PC-3 (cell line): ENCODE results near the gene ZFPM1.

Source experiments
- CTCF ChIP-seq: fragments of 300-600 bp; sonication (generic); conservative IDR thresholded peaks from 2 replicates; pipeline ENCODE4 v1.5.1; 2017; ENCODE audit warnings: antibody characterized with exemption, low read depth, mild to moderate bottlenecking, low read length
- EZH2 ChIP-seq: fragments of 300-600 bp; sonication (generic); IDR thresholded peaks from one replicate; pipeline ENCODE4 v1.6.1; 2017; ENCODE audit warnings: antibody characterized with exemption, mild to moderate bottlenecking, low read length; ENCODE audit not compliant: unreplicated experiment
- EZH2phosphoT487 ChIP-seq: fragments of 300-600 bp; sonication (generic); IDR thresholded peaks from 2 replicates; pipeline ENCODE4 v1.6.1; 2018; ENCODE audit warnings: mild to moderate bottlenecking, antibody characterized with exemption, low read length, borderline replicate concordance

GRCh38 chr16:88576307-88576706 lies 123.2 kb downstream of the ZFPM1 start:
- no peak for TF ChIP-seq CTCF
- TF ChIP-seq EZH2phosphoT487 = no peak
- TF ChIP-seq EZH2 = no peak
